Measurements from ENCODE around the gene KDR. TPM values are rescaled to one million over a fixed set of nuclear protein-coding genes. Genes with fewer than 3 reads are reported as not detected.

Gene KDR
- total and polyA plus RNA-seq, 10 of the 15 experiments (the other 5 are each of a cell fraction or from before 2014, with no cell fraction given) = 0.04 to 0.13 TPM; not detected in 8

DNA sequence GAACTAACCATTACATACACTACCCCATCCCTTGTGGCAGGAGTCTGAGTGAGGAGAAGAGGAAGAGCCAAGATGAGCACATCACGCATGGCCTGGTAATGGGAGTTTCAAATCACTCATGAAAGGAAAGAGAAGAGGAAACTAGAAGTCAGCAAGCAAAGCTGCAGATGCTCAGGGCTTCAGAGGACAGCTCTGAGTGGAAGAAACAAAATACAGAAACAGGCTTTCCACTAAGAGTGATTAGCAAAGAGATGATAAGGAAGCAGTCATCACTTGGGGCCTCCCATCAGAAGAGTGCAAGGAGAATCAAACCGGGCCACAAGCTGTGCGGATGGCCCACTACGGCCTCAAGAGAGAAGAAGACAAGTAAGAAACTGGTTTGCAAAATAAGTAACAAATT lies 25.6 kb downstream of the KDR start:
- in situ Hi-C loops (cut with MboI) (no loop called here), intact Hi-C loops (cut with micrococcal nuclease; ENCODE audit: unreplicated experiment) (no loop called here)
- no TSS peak for BruUV-seq (replicated peaks)
- Histone ChIP-seq H3K9me3 (replicated peaks; ENCODE audit: control insufficient read depth, insufficient read depth, low read length) (no peaks in the 10 kb centered on the region), H3K36me3 (ENCODE audit: control insufficient read depth in 2 of 2, insufficient read depth in 2 of 2, low read length in 1 of 2) (no peaks in the 10 kb centered on the region), H3K27me3 (replicated peaks in 1 of 2; ENCODE audit: control insufficient read depth in 2 of 2, insufficient read depth in 2 of 2, low read length in 1 of 2) (no peaks in the 10 kb centered on the region), H3K79me2 (ENCODE audit: control insufficient read depth, insufficient read depth, low read length) (no peaks in the 10 kb centered on the region), H3K4me1 (ENCODE audit: control insufficient read depth, insufficient read depth, low read length) (no peaks in the 10 kb centered on the region), H3K4me2 (ENCODE audit: control insufficient read depth, insufficient read depth) (no peak overlapping the region), H3K27ac (ENCODE audit: control insufficient read depth, insufficient read depth) (no peak overlapping the region), H4K20me1 (ENCODE audit: control insufficient read depth, insufficient read depth) (no peaks in the 10 kb centered on the region), H2AFZ (ENCODE audit: control insufficient read depth, low read depth, low read length) (no peak overlapping the region), H3K9ac (ENCODE audit: control insufficient read depth, insufficient read depth, low read length) (no peak overlapping the region), H3K4me3 (no peak overlapping the region)
- TF ChIP-seq SMC3 (IDR thresholded peaks at IDR 0.05; ENCODE audit: borderline replicate concordance, low read length) (no peak), BACH1 (IDR thresholded peaks at IDR 0.05; ENCODE audit: borderline replicate concordance) (no peak), TAF1 (IDR thresholded peaks at IDR 0.05; ENCODE audit: borderline replicate concordance, low read depth, low read length) (no peak), RCOR1 (conservative IDR thresholded peaks at IDR 0.05; ENCODE audit: low read depth, low read length) (no peak), NR2C1 (IDR thresholded peaks at IDR 0.05) (no peak), EZH2 (IDR thresholded peaks at IDR 0.05; ENCODE audit: borderline replicate concordance, control insufficient read depth, low read depth, low read length) (no peak), MTA3 (IDR thresholded peaks at IDR 0.05; ENCODE audit: borderline replicate concordance, low read length) (no peak), STAT3 (IDR thresholded peaks at IDR 0.05; ENCODE audit: low read depth, low read length) (no peak), NFYA (IDR thresholded peaks at IDR 0.05; ENCODE audit: borderline replicate concordance, low read depth, low read length) (no peak), RBBP5 (conservative IDR thresholded peaks at IDR 0.05) (no peak), JUNB (IDR thresholded peaks at IDR 0.05) (no peak), IKZF2 (IDR thresholded peaks at IDR 0.05) (no peak), SUPT20H (IDR thresholded peaks at IDR 0.05; ENCODE audit: borderline replicate concordance, control insufficient read depth, low read depth, low read length) (no peak)
- TF ChIP-seq, protein P1, sequence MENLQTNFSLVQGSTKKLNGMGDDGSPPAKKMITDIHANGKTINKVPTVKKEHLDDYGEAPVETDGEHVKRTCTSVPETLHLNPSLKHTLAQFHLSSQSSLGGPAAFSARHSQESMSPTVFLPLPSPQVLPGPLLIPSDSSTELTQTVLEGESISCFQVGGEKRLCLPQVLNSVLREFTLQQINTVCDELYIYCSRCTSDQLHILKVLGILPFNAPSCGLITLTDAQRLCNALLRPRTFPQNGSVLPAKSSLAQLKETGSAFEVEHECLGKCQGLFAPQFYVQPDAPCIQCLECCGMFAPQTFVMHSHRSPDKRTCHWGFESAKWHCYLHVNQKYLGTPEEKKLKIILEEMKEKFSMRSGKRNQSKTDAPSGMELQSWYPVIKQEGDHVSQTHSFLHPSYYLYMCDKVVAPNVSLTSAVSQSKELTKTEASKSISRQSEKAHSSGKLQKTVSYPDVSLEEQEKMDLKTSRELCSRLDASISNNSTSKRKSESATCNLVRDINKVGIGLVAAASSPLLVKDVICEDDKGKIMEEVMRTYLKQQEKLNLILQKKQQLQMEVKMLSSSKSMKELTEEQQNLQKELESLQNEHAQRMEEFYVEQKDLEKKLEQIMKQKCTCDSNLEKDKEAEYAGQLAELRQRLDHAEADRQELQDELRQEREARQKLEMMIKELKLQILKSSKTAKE (IDR thresholded peaks at IDR 0.05; ENCODE audit: low read depth, poor library complexity, severe bottlenecking) = no peak
- TF ChIP-seq, protein P2, sequence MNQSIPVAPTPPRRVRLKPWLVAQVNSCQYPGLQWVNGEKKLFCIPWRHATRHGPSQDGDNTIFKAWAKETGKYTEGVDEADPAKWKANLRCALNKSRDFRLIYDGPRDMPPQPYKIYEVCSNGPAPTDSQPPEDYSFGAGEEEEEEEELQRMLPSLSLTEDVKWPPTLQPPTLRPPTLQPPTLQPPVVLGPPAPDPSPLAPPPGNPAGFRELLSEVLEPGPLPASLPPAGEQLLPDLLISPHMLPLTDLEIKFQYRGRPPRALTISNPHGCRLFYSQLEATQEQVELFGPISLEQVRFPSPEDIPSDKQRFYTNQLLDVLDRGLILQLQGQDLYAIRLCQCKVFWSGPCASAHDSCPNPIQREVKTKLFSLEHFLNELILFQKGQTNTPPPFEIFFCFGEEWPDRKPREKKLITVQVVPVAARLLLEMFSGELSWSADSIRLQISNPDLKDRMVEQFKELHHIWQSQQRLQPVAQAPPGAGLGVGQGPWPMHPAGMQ (IDR thresholded peaks at IDR 0.05; ENCODE audit: borderline replicate concordance) = no peak
- TF ChIP-seq, protein P3, sequence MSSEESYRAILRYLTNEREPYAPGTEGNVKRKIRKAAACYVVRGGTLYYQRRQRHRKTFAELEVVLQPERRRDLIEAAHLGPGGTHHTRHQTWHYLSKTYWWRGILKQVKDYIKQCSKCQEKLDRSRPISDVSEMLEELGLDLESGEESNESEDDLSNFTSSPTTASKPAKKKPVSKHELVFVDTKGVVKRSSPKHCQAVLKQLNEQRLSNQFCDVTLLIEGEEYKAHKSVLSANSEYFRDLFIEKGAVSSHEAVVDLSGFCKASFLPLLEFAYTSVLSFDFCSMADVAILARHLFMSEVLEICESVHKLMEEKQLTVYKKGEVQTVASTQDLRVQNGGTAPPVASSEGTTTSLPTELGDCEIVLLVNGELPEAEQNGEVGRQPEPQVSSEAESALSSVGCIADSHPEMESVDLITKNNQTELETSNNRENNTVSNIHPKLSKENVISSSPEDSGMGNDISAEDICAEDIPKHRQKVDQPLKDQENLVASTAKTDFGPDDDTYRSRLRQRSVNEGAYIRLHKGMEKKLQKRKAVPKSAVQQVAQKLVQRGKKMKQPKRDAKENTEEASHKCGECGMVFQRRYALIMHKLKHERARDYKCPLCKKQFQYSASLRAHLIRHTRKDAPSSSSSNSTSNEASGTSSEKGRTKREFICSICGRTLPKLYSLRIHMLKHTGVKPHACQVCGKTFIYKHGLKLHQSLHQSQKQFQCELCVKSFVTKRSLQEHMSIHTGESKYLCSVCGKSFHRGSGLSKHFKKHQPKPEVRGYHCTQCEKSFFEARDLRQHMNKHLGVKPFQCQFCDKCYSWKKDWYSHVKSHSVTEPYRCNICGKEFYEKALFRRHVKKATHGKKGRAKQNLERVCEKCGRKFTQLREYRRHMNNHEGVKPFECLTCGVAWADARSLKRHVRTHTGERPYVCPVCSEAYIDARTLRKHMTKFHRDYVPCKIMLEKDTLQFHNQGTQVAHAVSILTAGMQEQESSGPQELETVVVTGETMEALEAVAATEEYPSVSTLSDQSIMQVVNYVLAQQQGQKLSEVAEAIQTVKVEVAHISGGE (CRISPR knock-in tag; IDR thresholded peaks at IDR 0.05) = no peak
- TF ChIP-seq, protein P4, sequence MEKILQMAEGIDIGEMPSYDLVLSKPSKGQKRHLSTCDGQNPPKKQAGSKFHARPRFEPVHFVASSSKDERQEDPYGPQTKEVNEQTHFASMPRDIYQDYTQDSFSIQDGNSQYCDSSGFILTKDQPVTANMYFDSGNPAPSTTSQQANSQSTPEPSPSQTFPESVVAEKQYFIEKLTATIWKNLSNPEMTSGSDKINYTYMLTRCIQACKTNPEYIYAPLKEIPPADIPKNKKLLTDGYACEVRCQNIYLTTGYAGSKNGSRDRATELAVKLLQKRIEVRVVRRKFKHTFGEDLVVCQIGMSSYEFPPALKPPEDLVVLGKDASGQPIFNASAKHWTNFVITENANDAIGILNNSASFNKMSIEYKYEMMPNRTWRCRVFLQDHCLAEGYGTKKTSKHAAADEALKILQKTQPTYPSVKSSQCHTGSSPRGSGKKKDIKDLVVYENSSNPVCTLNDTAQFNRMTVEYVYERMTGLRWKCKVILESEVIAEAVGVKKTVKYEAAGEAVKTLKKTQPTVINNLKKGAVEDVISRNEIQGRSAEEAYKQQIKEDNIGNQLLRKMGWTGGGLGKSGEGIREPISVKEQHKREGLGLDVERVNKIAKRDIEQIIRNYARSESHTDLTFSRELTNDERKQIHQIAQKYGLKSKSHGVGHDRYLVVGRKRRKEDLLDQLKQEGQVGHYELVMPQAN (conservative IDR thresholded peaks at IDR 0.05) = no peak
- ChIA-PET CTCF (no interaction called here), SMC1A (ENCODE audit: uncharacterized antibody, unreplicated experiment) (no interaction called here), POLR2A (no interaction called here), RAD21 (ENCODE audit: unreplicated experiment) (no interaction called here)
- no peak for DNase-seq (ENCODE audit: low read depth, low spot score)
- no peak for FAIRE-seq
- WGBS (ENCODE audit: insufficient coverage, insufficient replicate concordance, low lambda C conversion rate, missing lambda C conversion rate) = 30% methylated on average over 4 of the region's 4 CpGs
- ATAC-seq = no peak
